ENCODE measurements around the gene DDX59. TPM values are rescaled to one million over a fixed set of nuclear protein-coding genes. Genes with fewer than 3 reads are reported as not detected.

The DDX59 gene
- total RNA-seq, 1 experiment from 2014 or later: 16.0 TPM

GRCh38 chr1:200646515-200646914, 23.2 kb downstream of the DDX59 start:
- TF ChIP-seq, protein P1, sequence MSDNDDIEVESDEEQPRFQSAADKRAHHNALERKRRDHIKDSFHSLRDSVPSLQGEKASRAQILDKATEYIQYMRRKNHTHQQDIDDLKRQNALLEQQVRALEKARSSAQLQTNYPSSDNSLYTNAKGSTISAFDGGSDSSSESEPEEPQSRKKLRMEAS (IDR thresholded peaks at IDR 0.05): no peak
- TF ChIP-seq, protein P2, sequence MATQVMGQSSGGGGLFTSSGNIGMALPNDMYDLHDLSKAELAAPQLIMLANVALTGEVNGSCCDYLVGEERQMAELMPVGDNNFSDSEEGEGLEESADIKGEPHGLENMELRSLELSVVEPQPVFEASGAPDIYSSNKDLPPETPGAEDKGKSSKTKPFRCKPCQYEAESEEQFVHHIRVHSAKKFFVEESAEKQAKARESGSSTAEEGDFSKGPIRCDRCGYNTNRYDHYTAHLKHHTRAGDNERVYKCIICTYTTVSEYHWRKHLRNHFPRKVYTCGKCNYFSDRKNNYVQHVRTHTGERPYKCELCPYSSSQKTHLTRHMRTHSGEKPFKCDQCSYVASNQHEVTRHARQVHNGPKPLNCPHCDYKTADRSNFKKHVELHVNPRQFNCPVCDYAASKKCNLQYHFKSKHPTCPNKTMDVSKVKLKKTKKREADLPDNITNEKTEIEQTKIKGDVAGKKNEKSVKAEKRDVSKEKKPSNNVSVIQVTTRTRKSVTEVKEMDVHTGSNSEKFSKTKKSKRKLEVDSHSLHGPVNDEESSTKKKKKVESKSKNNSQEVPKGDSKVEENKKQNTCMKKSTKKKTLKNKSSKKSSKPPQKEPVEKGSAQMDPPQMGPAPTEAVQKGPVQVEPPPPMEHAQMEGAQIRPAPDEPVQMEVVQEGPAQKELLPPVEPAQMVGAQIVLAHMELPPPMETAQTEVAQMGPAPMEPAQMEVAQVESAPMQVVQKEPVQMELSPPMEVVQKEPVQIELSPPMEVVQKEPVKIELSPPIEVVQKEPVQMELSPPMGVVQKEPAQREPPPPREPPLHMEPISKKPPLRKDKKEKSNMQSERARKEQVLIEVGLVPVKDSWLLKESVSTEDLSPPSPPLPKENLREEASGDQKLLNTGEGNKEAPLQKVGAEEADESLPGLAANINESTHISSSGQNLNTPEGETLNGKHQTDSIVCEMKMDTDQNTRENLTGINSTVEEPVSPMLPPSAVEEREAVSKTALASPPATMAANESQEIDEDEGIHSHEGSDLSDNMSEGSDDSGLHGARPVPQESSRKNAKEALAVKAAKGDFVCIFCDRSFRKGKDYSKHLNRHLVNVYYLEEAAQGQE (IDR thresholded peaks at IDR 0.05; ENCODE audit: low read depth): no peak
- TF ChIP-seq EGR1 (IDR thresholded peaks at IDR 0.05; ENCODE audit: low read depth) (no peak), ZFX (IDR thresholded peaks at IDR 0.05) (no peak), CEBPB (IDR thresholded peaks at IDR 0.05; ENCODE audit: low read depth) (no peak), FOSL1 (IDR thresholded peaks at IDR 0.05; ENCODE audit: low read depth) (no peak), SP1 (IDR thresholded peaks at IDR 0.05; ENCODE audit: low read depth) (no peak), POLR2A (IDR thresholded peaks at IDR 0.05; ENCODE audit: borderline replicate concordance, extremely low read depth, insufficient read depth, insufficient read length) (no peak), JUND (IDR thresholded peaks at IDR 0.05) (no peak), SIN3A (IDR thresholded peaks at IDR 0.05; ENCODE audit: low read depth) (no peak), RAD21 (IDR thresholded peaks at IDR 0.05; ENCODE audit: low read depth) (no peak), EZH2phosphoT487 (IDR thresholded peaks at IDR 0.05; ENCODE audit: borderline replicate concordance) (no peak), SRF (IDR thresholded peaks at IDR 0.05; ENCODE audit: low read depth) (no peak), ELF1 (IDR thresholded peaks at IDR 0.05; ENCODE audit: borderline replicate concordance, low read depth) (no peak), ZNF274 (IDR thresholded peaks at IDR 0.05; ENCODE audit: low read depth, low read length) (no peak), EZH2 (IDR thresholded peaks at IDR 0.05) (no peak), TCF7L2 (IDR thresholded peaks at IDR 0.05; ENCODE audit: borderline replicate concordance, extremely low read depth, insufficient read depth, insufficient read length) (no peak), POLR2AphosphoS5 (IDR thresholded peaks at IDR 0.05; ENCODE audit: low read depth, low read length) (no peak), ZBTB33 (IDR thresholded peaks at IDR 0.05; ENCODE audit: extremely low read depth, insufficient replicate concordance, low read length) (no peak)
- TF ChIP-seq, protein P3, sequence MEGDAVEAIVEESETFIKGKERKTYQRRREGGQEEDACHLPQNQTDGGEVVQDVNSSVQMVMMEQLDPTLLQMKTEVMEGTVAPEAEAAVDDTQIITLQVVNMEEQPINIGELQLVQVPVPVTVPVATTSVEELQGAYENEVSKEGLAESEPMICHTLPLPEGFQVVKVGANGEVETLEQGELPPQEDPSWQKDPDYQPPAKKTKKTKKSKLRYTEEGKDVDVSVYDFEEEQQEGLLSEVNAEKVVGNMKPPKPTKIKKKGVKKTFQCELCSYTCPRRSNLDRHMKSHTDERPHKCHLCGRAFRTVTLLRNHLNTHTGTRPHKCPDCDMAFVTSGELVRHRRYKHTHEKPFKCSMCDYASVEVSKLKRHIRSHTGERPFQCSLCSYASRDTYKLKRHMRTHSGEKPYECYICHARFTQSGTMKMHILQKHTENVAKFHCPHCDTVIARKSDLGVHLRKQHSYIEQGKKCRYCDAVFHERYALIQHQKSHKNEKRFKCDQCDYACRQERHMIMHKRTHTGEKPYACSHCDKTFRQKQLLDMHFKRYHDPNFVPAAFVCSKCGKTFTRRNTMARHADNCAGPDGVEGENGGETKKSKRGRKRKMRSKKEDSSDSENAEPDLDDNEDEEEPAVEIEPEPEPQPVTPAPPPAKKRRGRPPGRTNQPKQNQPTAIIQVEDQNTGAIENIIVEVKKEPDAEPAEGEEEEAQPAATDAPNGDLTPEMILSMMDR (IDR thresholded peaks at IDR 0.05 in 2 of 3, conservative IDR thresholded peaks at IDR 0.05 in 1 of 3; ENCODE audit: borderline replicate concordance in 1 of 3, insufficient read depth in 1 of 3, low read depth in 2 of 3, low read length in 2 of 3): no peak
- Histone ChIP-seq H3K4me1 (ENCODE audit: control insufficient read depth in 1 of 2, insufficient read depth in 2 of 2, low read length in 2 of 2) (peaks cover 14 to 22% of the 10 kb centered on the region in 2 experiments), H3K36me3 (ENCODE audit: control insufficient read depth in 1 of 2, insufficient read depth in 2 of 2, low read length in 2 of 2) (peaks cover 0 to 5% of the 10 kb centered on the region in 2 experiments; a peak in 2 of 4 replicates), H3K4me3 (replicated peaks in 1 of 2; ENCODE audit: low read depth in 1 of 2, low read length in 2 of 2) (no peak overlapping the region), H3K4me2 (ENCODE audit: low read length) (no peak overlapping the region), H2AFZ (ENCODE audit: low read depth, low read length, poor library complexity, severe bottlenecking) (no peak overlapping the region), H3K9me2 (ENCODE audit: insufficient read depth) (no peaks in the 10 kb centered on the region), H3K27me3 (ENCODE audit: insufficient read depth, low read length) (no peaks in the 10 kb centered on the region), H3K9me3 (ENCODE audit: control insufficient read depth in 1 of 2, insufficient read depth in 1 of 2, low read depth in 1 of 2, low read length in 2 of 2) (no peaks in the 10 kb centered on the region), H3K27ac (ENCODE audit: low read depth, low read length) (no peak overlapping the region), H3K79me2 (ENCODE audit: insufficient read depth, low read length) (no peaks in the 10 kb centered on the region), H3K9ac (ENCODE audit: low read length) (no peak overlapping the region), H4K20me1 (ENCODE audit: insufficient read depth) (no peaks in the 10 kb centered on the region)
- ChIA-PET RAD21 (ENCODE audit: low non-redundant PET in 1 of 2, low total read pairs in 2 of 2, uncharacterized antibody in 2 of 2, unreplicated experiment in 2 of 2) (no interaction called here), POLR2A (interaction anchor here (0.9 kb wide), 1 partner anchor 42 kb away, joined by 3 read pairs; no protein-coding TSS in a partner anchor), CTCF (no interaction called here)
- DNase-seq (ENCODE audit: low read depth, low spot score) (no peak), ATAC-seq (no peak)
- BruUV-seq (replicated peaks): no TSS peak
- intact Hi-C loops (cut with micrococcal nuclease): no loop called here
